GM21423 (cell line): Measurements from ENCODE around the gene SMG6.
A peak's percentile ranks its signal among the peaks of the same experiment; 100 is the strongest.

Experiments
- ATAC-seq: cut with Tn5 transposase; IDR thresholded peaks from one replicate; pipeline ENCODE4 v1.9.1; 2021; ENCODE audit warnings: mild to moderate bottlenecking, moderate library complexity; ENCODE audit not compliant: unreplicated experiment

Gene SMG6

GRCh38 chr17:2237521-2237921 is 66.1 kb downstream of the SMG6 start:
- ATAC-seq = no peak

GRCh38 chr17:2235792-2236366 is 67.7 kb downstream of the SMG6 start:
- ATAC-seq = no peak

- no peak for ATAC-seq
Measured at GRCh38 chr17:2235265-2235664, 68.3 kb downstream of the SMG6 start.

- ATAC-seq = no peak
Measured at GRCh38 chr17:2233441-2233947, 70.1 kb downstream of the SMG6 start.

- ATAC-seq = no peak
Measured at GRCh38 chr17:2232244-2232638, 71.3 kb downstream of the SMG6 start.

GRCh38 chr17:2230877-2231276 is 72.7 kb downstream of the SMG6 start:
- ATAC-seq = no peak

GRCh38 chr17:2227025-2227699 is 76.4 kb downstream of the SMG6 start:
- no peak for ATAC-seq

GRCh38 chr17:2223617-2223927 is 80.0 kb downstream of the SMG6 start:
- ATAC-seq = no peak

- no peak for ATAC-seq
Measured at GRCh38 chr17:2222901-2223616, 80.5 kb downstream of the SMG6 start.

- ATAC-seq = no peak
Measured at GRCh38 chr17:2222301-2222700, 81.3 kb downstream of the SMG6 start.

- ATAC-seq = no peak
Measured at GRCh38 chr17:2218426-2218825, 85.2 kb downstream of the SMG6 start.

- peak; percentile 83 for ATAC-seq
Measured at GRCh38 chr17:2215616-2216364, 87.8 kb downstream of the SMG6 start.

- ATAC-seq = no peak
Measured at GRCh38 chr17:2214929-2215615, 88.5 kb downstream of the SMG6 start.

- no peak for ATAC-seq
Measured at GRCh38 chr17:2214047-2214928, 89.3 kb downstream of the SMG6 start.

GRCh38 chr17:2213291-2213960 is 90.2 kb downstream of the SMG6 start:
- ATAC-seq = no peak

GRCh38 chr17:2212400-2212981 is 91.1 kb downstream of the SMG6 start:
- no peak for ATAC-seq

GRCh38 chr17:2211661-2212399 is 91.8 kb downstream of the SMG6 start:
- ATAC-seq = no peak

GRCh38 chr17:2210726-2211125 is 92.9 kb downstream of the SMG6 start:
- no peak for ATAC-seq
